DOHH2 (cell line): Measurements from ENCODE around the gene CCR4.

Source experiments
- H3F3A ChIP-seq: fragments of 200-600 bp; sonication (generic), shearing (Covaris generic); 2 replicates; pipeline ENCODE4 v1.6.0; 2016; ENCODE audit warnings: antibody characterized with exemption, mild to moderate bottlenecking; ENCODE audit not compliant: control insufficient read depth, insufficient read depth
- H3K27ac ChIP-seq: fragments of 200-600 bp; sonication (generic); 2 replicates; pipeline ENCODE4 v1.5.1; 2014; ENCODE audit warnings: low read depth, mild to moderate bottlenecking, low read length, moderate library complexity
- H3K27me3 ChIP-seq: fragments of 200-600 bp; sonication (generic); 2 replicates; pipeline ENCODE4 v1.6.1; 2014; ENCODE audit warnings: mild to moderate bottlenecking, low read length, mixed read lengths; ENCODE audit not compliant: control insufficient read depth
- H3K36me3 ChIP-seq: fragments of 200-600 bp; sonication (generic); 2 replicates; pipeline ENCODE4 v1.6.1; 2014; ENCODE audit warnings: mild to moderate bottlenecking, low read length, moderate library complexity, mixed read lengths; ENCODE audit not compliant: control insufficient read depth
- H3K4me1 ChIP-seq: fragments of 200-600 bp; sonication (generic); 2 replicates; pipeline ENCODE4 v1.6.1; 2014; ENCODE audit warnings: mild to moderate bottlenecking, low read length, mixed read lengths; ENCODE audit not compliant: control insufficient read depth
- H3K4me2 ChIP-seq: fragments of 200-600 bp; sonication (generic); 2 replicates; pipeline ENCODE4 v1.6.0; 2014; ENCODE audit warnings: mild to moderate bottlenecking, low read length, moderate library complexity
- H3K4me3 ChIP-seq: fragments of 200-600 bp; sonication (generic); 2 replicates; pipeline ENCODE4 v1.5.1; 2014; ENCODE audit warnings: mild to moderate bottlenecking, low read length, mixed read lengths
- H3K79me2 ChIP-seq: fragments of 200-600 bp; sonication (generic); 2 replicates; pipeline ENCODE4 v1.6.1; 2014; ENCODE audit warnings: mild to moderate bottlenecking, low read length, mixed read lengths; ENCODE audit not compliant: control insufficient read depth
- H3K9me2 ChIP-seq: fragments of 200-600 bp; sonication (generic); replicated peaks from 2 replicates; pipeline ENCODE4 v1.6.1; 2014; ENCODE audit warnings: mild to moderate bottlenecking, low read length, mixed read lengths; ENCODE audit not compliant: control insufficient read depth
- H3K9me3 ChIP-seq: fragments of 200-600 bp; sonication (generic); 2 replicates; pipeline ENCODE4 v1.6.1; 2014; ENCODE audit warnings: antibody characterized with exemption, low read length, mixed read lengths; ENCODE audit not compliant: control insufficient read depth, insufficient read depth
- H4K20me1 ChIP-seq: fragments of 200-600 bp; sonication (generic); 2 replicates; pipeline ENCODE4 v1.6.0; 2014; ENCODE audit warnings: low read depth, mild to moderate bottlenecking, antibody characterized with exemption, low read length, moderate library complexity; ENCODE audit not compliant: control insufficient read depth, insufficient read depth
- CTCF ChIP-seq: fragments of 200-600 bp; sonication (generic); IDR thresholded peaks from one replicate; pipeline ENCODE4 v1.5.1; 2014; ENCODE audit warnings: antibody characterized with exemption, mild to moderate bottlenecking, low read depth, low read length; ENCODE audit not compliant: poor library complexity, severe bottlenecking
- EZH2phosphoT487 ChIP-seq: fragments of 200-600 bp; sonication (generic); IDR thresholded peaks from 2 replicates; pipeline ENCODE4 v1.6.1; 2017; ENCODE audit warnings: borderline replicate concordance, mild to moderate bottlenecking, antibody characterized with exemption, low read length, moderate library complexity, mixed read lengths

CCR4 gene

DNA sequence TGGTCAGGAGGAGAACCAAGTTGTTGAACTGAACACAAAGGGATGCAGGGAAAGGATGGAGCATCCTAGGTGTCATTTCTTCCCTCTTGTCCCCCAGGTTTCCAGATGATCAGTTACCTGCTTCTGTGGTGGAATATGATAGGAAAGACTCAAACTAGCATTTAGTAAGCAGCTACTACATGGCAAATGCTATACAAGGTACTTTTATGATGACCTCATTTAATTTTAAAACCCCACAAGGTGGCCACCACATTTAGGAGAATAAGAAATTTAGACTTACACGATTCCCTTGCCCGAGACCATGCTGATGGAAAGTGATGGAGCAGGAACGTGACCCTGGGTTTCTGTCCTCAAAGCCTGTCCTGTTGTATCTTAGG, 40.9 kb downstream of the CCR4 start:
- Histone ChIP-seq H4K20me1 (no peaks in the 10 kb centered on the region), H3K9me2 (no peaks in the 10 kb centered on the region), H3K4me3 (no peak overlapping the region), H3F3A (no peaks in the 10 kb centered on the region), H3K27me3 (no peaks in the 10 kb centered on the region; the same call in 1 of the 2 replicates), H3K36me3 (no peaks in the 10 kb centered on the region), H3K9me3 (no peaks in the 10 kb centered on the region), H3K79me2 (no peaks in the 10 kb centered on the region), H3K27ac (no peak overlapping the region), H3K4me2 (no peak overlapping the region), H3K4me1 (peaks cover 7% of the 10 kb centered on the region)
- TF ChIP-seq CTCF (no peak), EZH2phosphoT487 (no peak)

- H3K4me2 ChIP-seq, result no peak overlapping the region
- H3K36me3 ChIP-seq, result no peaks in the 10 kb centered on the region
- TF ChIP-seq CTCF (no peak), EZH2phosphoT487 (no peak)
These were observed 42.6 kb downstream of the CCR4 start for GRCh38 chr3:32994045-32994444.

DNA sequence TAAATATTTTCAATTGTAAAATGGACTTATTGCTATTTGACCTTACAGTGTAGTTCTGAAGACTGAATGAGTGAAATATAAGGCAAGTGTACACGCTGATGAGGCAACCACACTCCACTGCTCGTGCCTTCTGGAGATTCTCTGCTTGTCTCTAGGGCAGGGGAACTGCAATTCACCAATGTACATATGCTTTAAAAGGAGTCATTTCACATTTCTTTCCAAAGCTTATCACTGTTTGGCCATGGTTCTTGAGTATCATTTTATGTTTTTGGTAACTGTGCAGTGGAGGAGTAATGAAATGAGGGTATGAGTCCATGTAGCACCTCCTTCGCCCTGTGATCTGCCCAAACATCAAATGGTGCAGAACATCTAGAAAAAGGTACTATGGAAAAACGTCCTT, 43.7 kb downstream of the CCR4 start:
- H3K4me3 ChIP-seq, result no peak overlapping the region
- TF ChIP-seq CTCF (no peak), EZH2phosphoT487 (no peak)

More at GRCh38 chr3:32994045-32994444, 42.6 kb downstream of the CCR4 start:
- H3K4me3 ChIP-seq, result no peak overlapping the region
- no peaks in the 10 kb centered on the region for H3K27me3 ChIP-seq
- H3K9me3 ChIP-seq, result no peaks in the 10 kb centered on the region
- H3F3A ChIP-seq, result no peaks in the 10 kb centered on the region
- H3K79me2 ChIP-seq, result no peaks in the 10 kb centered on the region
- peaks cover 3% of the 10 kb centered on the region for H3K4me1 ChIP-seq
- no peaks in the 10 kb centered on the region for H3K9me2 ChIP-seq
- H4K20me1 ChIP-seq, result no peaks in the 10 kb centered on the region
- H3K27ac ChIP-seq, result no peak overlapping the region

More for the DNA sequence above, 43.7 kb downstream of the CCR4 start:
- no peaks in the 10 kb centered on the region for H3K27me3 ChIP-seq
- no peaks in the 10 kb centered on the region for H3K4me1 ChIP-seq
- no peaks in the 10 kb centered on the region for H3F3A ChIP-seq
- no peaks in the 10 kb centered on the region for H3K36me3 ChIP-seq
- no peaks in the 10 kb centered on the region for H3K79me2 ChIP-seq
- H3K4me2 ChIP-seq, result no peak overlapping the region
- no peaks in the 10 kb centered on the region for H3K9me3 ChIP-seq
- no peaks in the 10 kb centered on the region for H3K9me2 ChIP-seq
- no peaks in the 10 kb centered on the region for H4K20me1 ChIP-seq
- no peak overlapping the region for H3K27ac ChIP-seq
